ENCODE results near the gene SLC27A5. TPM values are rescaled to one million over a fixed set of nuclear protein-coding genes. Genes with fewer than 3 reads are reported as not detected.

The SLC27A5 gene
- total and polyA plus RNA-seq, 12 donors, result 2.2 to 7.9 (median 4.3) TPM

GRCh38 chr19:58555369-58555885, 43.6 kb upstream of the SLC27A5 start:
- ATAC-seq, result no peak
- Histone ChIP-seq H3K4me1 (peaks cover 22 to 55% (median 46%) of the 10 kb centered on the region in 9 donors), H3K4me3 (peak overlapping the region; percentile 60 to 84 (median 76)), H3K27ac (peak overlapping the region; percentile 76 to 100 (median 94)), H3K36me3 (peaks cover under 1 to 51% (median 33%) of the 10 kb centered on the region in 9 donors), H3K9me3 (no peaks in the 10 kb centered on the region), H3K27me3 (no peaks in the 10 kb centered on the region)
- no peak for DNase-seq
- intact Hi-C loops (cut with DNase I), result loop anchor here in 1 of 10 donors (1.0 kb wide), 1 partner anchor 11 kb away; the partner anchor contains the start of gene TRIM28
- TF ChIP-seq, protein P1, sequence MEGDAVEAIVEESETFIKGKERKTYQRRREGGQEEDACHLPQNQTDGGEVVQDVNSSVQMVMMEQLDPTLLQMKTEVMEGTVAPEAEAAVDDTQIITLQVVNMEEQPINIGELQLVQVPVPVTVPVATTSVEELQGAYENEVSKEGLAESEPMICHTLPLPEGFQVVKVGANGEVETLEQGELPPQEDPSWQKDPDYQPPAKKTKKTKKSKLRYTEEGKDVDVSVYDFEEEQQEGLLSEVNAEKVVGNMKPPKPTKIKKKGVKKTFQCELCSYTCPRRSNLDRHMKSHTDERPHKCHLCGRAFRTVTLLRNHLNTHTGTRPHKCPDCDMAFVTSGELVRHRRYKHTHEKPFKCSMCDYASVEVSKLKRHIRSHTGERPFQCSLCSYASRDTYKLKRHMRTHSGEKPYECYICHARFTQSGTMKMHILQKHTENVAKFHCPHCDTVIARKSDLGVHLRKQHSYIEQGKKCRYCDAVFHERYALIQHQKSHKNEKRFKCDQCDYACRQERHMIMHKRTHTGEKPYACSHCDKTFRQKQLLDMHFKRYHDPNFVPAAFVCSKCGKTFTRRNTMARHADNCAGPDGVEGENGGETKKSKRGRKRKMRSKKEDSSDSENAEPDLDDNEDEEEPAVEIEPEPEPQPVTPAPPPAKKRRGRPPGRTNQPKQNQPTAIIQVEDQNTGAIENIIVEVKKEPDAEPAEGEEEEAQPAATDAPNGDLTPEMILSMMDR (IDR thresholded peaks at IDR 0.05), result no peak
- 37 to 53% methylated on average over 4 of the region's 4 CpGs for WGBS, 2 donors

GRCh38 chr19:58554494-58555368, 42.9 kb upstream of the SLC27A5 start, which contains the start of gene CHMP2A:
CHMP2A (minus strand) TSS chr19:58555105; CDS start chr19:58554212, 893 bp downstream.
- peaks cover 4 to 58% (median 40%) of the 10 kb centered on the region in 9 donors for H3K36me3 ChIP-seq

GRCh38 chr19:58553799-58554493, 42.2 kb upstream of the SLC27A5 start:
- intact Hi-C loops (cut with DNase I), result no loop called here
- H3K36me3 ChIP-seq, result peaks cover 7 to 66% (median 47%) of the 10 kb centered on the region in 9 donors
- no peaks in the 10 kb centered on the region for H3K9me3 ChIP-seq
- TF ChIP-seq, protein P1 (IDR thresholded peaks at IDR 0.05), result no peak
- DNase-seq, result no peak
- 40% methylated on average over 18 of the region's 18 CpGs for WGBS, 2 donors
- peak overlapping the region; percentile 76 to 100 (median 94) for H3K27ac ChIP-seq
- H3K4me3 ChIP-seq, result peak overlapping the region; percentile 60 to 84 (median 76)
- no peak for ATAC-seq
- no peaks in the 10 kb centered on the region for H3K27me3 ChIP-seq
- peaks cover 22 to 45% (median 37%) of the 10 kb centered on the region in 9 donors for H3K4me1 ChIP-seq

More at GRCh38 chr19:58554494-58555368, 42.9 kb upstream of the SLC27A5 start, which contains the start of gene CHMP2A:
- H3K27me3 ChIP-seq, result no peaks in the 10 kb centered on the region
- 1% methylated on average over 69 of the region's 69 CpGs for WGBS, 2 donors
- peaks cover 22 to 49% (median 39%) of the 10 kb centered on the region in 9 donors for H3K4me1 ChIP-seq
- intact Hi-C loops (cut with DNase I), result loop anchor here in 1 of 10 donors (1.0 kb wide), 1 partner anchor 10 kb away; the partner anchor contains the start of gene TRIM28
- ATAC-seq (peak; percentile 50 to 78 (median 68)), DNase-seq (peak; percentile 99)
- peak within 1 kb of the TSS; percentile 76 to 100 (median 94) for H3K27ac ChIP-seq
- TF ChIP-seq, protein P1 (IDR thresholded peaks at IDR 0.05), result no peak
- peak within 1 kb of the TSS; percentile 60 to 84 (median 76) for H3K4me3 ChIP-seq
- no peaks in the 10 kb centered on the region for H3K9me3 ChIP-seq

GRCh38 chr19:58552655-58553054, 40.9 kb upstream of the SLC27A5 start:
- H3K4me1 ChIP-seq, result peaks cover 22 to 45% (median 37%) of the 10 kb centered on the region in 9 donors
- no peak for ATAC-seq
- TF ChIP-seq, protein P1 (IDR thresholded peaks at IDR 0.05), result no peak
- H3K27ac ChIP-seq, result no peak overlapping the region
- intact Hi-C loops (cut with DNase I), result no loop called here
- no peaks in the 10 kb centered on the region for H3K9me3 ChIP-seq
- no peak overlapping the region for H3K4me3 ChIP-seq
- no peak for DNase-seq
- H3K27me3 ChIP-seq, result no peaks in the 10 kb centered on the region
- H3K36me3 ChIP-seq, result peaks cover 7 to 79% (median 60%) of the 10 kb centered on the region in 9 donors
- WGBS, 2 donors, result 81 to 91% methylated on average over 2 of the region's 2 CpGs
